ENCODE data around the gene ZMIZ2.
"Not testable (repeated sequence)": the region's sequence is repeated elsewhere in the genome, so short reads cannot be mapped to it uniquely, and the experiment has no call there.

The ZMIZ2 gene

GRCh38 chr7:44727158-44727936 is 21.3 kb upstream of the ZMIZ2 start:
- DNase-seq (ENCODE audit: low read depth): peak; percentile 72

DNA sequence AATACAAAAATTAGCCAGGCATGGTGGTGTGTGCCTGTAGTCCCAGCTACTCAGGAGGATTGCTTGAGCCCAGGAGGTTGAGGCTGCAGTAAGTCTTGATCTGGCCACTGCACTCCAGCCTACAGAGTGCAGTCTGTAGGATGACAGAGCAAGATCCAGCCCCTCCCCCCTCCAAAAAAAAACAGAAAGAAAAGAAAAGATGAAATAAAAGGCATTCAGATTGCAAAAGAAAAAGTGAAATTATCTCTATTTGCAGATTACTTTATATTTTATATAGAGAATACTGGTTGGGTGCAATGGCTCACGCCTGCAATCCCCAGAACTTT is 20.7 kb upstream of the ZMIZ2 start:
- no peak for DNase-seq (ENCODE audit: low read depth)

DNA sequence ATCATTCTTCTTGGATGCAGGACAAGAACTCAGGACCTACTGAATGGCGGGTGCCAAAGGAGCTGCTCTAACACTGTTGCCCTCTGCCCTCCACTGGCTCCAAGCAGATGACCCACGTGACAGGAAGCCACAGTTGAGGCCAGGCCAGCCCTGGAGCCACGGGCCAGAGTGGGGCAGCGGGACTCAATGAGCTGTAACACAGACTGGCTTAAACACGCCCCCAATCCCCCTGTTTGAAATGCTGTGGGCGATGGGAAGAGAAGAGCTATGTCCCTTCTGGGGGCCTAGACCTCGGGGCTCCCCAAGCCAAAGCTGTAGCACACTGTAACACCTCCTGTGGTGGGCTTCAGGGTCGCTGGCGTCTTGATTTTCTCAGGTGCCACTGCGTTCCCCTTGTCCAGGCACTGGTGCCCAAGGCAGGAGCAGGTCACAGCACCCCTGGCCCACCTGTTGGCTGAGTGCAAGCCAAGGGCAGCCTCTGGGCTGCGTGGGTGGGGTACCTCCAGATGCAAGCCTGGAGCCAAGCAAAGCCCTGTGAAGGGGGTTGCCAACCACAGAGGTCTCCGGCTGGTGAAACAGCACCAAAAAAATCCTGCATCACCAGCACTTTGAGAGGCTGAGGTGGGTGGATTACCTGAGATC is 18.6 kb upstream of the ZMIZ2 start:
- no peak for DNase-seq (ENCODE audit: low read depth)

DNA sequence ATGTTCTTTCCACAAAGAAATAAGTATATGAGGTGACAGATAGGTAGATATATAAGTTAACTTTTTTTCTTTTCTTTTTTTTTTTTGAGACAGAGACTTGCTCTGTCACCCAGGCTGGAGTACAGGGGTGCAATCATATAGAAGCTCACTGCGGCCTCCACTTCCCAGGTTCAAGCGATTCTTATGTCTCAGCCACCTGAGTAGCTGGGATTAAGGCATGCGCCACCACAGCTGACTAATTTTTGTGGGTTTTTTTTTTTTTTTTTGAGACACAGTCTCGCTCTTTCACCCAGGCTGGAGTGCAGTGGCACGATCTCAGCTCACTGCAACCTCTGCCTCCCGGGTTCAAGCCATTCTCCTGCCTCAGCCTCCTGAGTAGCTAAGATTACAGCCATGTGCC is 15.7 kb upstream of the ZMIZ2 start:
- DNase-seq (ENCODE audit: low read depth): not testable (repeated sequence)

DNA sequence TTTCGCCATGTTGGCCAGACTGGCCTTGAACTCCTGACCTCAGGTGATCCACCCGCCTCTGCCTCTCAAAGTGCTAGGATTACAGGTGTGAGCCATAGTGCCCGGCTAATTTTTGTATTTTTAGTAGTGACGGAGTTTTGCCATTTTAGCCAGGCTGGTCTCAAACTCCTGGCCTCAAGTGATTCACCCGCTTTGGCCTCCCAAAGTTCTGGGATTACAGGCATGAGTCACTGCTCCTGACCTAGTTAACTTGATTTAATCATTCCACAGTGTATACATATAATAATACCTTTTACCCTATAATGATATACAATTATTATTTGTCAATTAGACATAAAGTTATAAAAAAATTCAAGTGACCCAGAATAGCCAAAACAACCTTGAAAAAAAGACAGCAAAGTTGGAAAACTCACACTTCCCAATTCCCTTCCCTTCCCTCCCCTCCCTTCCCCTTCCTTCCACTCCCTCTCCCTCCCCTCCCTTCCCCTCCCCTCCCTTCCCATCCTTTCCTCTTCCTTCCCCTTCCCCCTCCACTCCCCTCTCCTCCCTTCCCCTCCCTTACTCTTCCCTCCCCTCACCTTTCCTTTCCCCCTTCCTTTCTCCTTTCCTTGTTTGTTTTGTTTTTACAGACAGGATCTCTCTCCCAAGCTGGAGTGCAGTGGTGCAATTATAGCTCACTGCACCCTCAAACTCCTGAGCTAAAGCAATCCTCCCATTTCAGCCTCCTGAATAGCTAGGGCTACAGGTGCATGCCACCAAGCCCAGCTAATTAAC is 14.8 kb upstream of the ZMIZ2 start:
- DNase-seq (ENCODE audit: low read depth): peak; percentile 47

DNA sequence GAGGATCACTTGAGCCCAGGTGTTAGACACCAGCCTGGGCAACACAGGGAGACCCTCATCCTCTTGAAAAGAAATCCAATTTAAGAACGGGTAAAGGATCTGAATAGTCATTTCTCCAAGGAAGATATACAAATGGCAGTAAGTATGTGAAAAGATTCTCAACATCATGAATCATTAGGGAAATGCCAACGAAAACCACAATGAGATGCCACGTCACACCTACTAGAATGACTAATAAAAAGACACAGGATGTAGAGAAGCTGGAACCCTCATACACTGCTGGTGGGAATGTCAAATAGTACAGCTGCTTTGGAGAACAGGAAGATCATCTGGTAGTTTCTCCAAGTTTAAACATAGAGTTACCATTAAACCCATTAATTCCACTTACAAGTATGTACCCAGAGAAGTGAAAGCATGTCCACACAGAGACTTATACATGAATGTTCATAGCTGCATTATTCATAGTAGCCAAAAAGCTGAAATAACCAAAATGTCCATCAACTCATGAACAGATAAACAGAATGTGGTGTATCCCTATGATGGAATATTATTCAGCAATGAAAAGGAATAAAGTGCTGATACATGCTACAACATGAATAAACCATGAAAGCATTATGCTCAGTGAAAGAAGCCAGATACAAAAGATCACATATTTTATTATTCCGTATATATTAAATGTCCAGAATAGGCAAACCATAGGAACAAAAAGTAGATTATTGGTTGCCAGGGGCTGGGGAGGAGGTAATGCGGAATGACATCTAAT is 13.1 kb upstream of the ZMIZ2 start:
- peak; percentile 95 for DNase-seq (ENCODE audit: low read depth)

- DNase-seq (ENCODE audit: low read depth): no peak
Observed at GRCh38 chr7:44736896-44737295, 11.8 kb upstream of the ZMIZ2 start.

- no peak for DNase-seq (ENCODE audit: low read depth)
Observed at GRCh38 chr7:44738051-44738723, 10.5 kb upstream of the ZMIZ2 start.

GRCh38 chr7:44738876-44739665 is 9.6 kb upstream of the ZMIZ2 start:
- no peak for DNase-seq (ENCODE audit: low read depth)

GRCh38 chr7:44740055-44740454 is 8.6 kb upstream of the ZMIZ2 start:
- DNase-seq (ENCODE audit: low read depth): no peak

- no peak for DNase-seq (ENCODE audit: low read depth)
Observed at GRCh38 chr7:44743750-44744149, 4.9 kb upstream of the ZMIZ2 start.

DNA sequence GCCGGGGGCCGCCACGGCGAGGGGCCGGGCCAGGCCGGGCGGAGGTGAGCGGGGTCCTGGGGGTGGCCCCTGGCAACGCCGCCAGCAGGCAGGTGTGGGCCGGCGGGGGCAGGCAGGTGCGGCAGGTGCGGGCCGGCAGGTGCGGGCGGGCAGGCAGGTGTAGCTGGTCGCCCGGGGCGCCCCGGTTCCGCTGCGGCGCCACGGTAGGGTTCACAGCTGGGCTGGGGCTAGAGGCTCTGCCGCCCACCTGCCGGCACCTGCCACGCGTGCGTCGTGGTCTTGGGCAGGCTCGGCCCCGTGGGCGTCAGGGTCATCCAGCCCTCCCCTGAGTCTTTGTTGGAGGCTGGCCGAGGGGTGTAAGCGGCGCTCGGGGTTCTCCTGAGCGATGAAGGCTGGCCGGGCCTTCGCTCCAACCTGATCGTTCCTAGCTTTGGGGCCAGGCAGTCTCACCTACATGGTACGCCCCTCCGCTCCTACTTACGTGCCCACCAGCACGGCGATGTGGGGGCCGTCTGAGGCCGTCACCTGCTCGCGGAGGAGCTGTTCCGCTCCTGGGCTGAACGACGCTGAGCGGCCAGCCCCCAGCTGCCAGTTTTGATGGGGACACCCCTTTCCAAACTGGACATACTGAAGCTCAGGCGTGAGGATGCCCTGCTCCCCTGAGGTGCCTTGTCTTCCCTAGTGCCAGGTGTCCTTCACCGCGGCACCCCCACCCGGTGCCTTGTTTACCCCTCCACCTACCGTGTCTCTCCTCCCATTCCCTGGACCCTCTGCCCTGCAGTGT is 493 bp downstream of the ZMIZ2 start:
- no peak for DNase-seq (ENCODE audit: low read depth)

DNA sequence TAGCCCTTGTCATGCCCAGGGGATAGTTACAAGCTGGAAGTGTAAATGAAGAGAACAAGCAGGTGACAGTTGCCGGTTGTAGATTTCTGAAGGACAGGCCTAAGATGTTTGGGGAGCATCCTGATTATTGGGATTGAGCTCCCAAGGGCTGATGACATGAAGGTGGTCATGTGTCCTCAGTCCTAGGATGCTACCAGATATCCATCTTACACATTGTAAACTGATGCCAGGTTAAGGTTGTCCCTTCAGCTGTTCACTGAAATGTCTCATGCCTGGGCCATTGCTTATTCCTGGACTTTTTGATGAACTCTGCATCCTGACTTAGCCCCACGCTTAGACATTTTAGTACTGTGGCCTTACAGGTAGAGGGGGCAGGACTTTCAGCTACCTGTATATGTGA is 1.3 kb downstream of the ZMIZ2 start:
- DNase-seq (ENCODE audit: low read depth): no peak

GRCh38 chr7:44750424-44750823 is 1.8 kb downstream of the ZMIZ2 start:
- DNase-seq (ENCODE audit: low read depth): no peak

DNA sequence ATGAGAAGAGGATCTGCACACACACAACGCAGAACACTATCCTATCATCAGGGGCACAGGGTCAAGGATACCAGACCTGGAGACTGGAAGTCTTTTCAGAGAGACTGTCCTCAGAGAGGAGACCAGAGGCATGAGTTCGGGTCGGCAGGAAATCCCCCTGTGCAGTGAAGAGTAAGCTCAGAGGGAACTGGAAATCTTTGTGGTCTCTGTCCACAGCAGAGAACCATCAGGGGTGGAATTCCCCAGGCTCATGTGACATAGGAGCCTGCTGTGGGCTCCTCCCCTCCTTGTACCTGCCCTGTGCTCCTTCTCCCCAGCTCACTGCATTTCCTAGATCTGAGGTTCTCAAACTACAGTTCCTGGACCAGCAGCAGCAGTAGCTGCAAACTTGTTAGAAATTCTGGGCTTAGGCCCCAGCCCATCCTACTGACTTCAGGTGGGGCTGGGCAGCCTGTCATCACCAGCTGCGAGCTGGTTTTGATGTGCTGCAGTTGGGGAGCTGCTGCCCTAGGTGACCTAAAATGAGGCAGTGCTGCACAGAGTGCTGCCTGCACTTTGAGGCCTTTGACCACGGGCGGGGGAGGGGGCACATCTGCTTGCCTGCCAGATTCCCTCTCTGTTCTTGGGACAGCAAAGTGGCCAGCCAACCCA is 2.4 kb downstream of the ZMIZ2 start:
- DNase-seq (ENCODE audit: low read depth): no peak

- DNase-seq (ENCODE audit: low read depth): no peak
Observed at GRCh38 chr7:44752822-44753221, 4.2 kb downstream of the ZMIZ2 start.

GRCh38 chr7:44754802-44755697 is 6.4 kb downstream of the ZMIZ2 start:
- no peak for DNase-seq (ENCODE audit: low read depth)
